MV-4-11 (cell line): ENCODE data around the gene DUS2.
"Not testable (repeated sequence)": the region's sequence is repeated elsewhere in the genome, so short reads cannot be mapped to it uniquely, and the experiment has no call there.

Experiments
- DNase-seq: peaks from one replicate; lab custom pipeline; 2025; lab: John Stamatoyannopoulos, UW

Gene DUS2

GRCh38 chr16:68022728-68023537 lies at the start of gene DUS2, which contains the start of gene DDX28:
TSS of gene DUS2 (plus strand) at chr16:68023284. CDS start at chr16:68038024, 14,740 bp downstream.
TSS of gene DDX28 (minus strand) at chr16:68023232. CDS start at chr16:68023202, 30 bp downstream.
- DNase-seq = peak; percentile 87

GRCh38 chr16:67975321-67976105 lies 47.6 kb upstream of the DUS2 start:
- no peak for DNase-seq

- no peak for DNase-seq
Measured at GRCh38 chr16:67976205-67976604, 46.9 kb upstream of the DUS2 start.

GRCh38 chr16:67977005-67977404 lies 46.1 kb upstream of the DUS2 start:
- DNase-seq = no peak

- DNase-seq = no peak
Measured at GRCh38 chr16:67977469-67978227, 45.4 kb upstream of the DUS2 start.

- DNase-seq = no peak
Measured at GRCh38 chr16:67979955-67980678, 43.0 kb upstream of the DUS2 start, which contains the start of gene DPEP3. TSS of gene DPEP3 (minus strand) at chr16:67980499. CDS start at chr16:67980380, 119 bp downstream.

- DNase-seq = no peak
Measured at GRCh38 chr16:67982011-67982696, 40.9 kb upstream of the DUS2 start.

- no peak for DNase-seq
Measured at GRCh38 chr16:67986949-67987348, 36.1 kb upstream of the DUS2 start.

- DNase-seq = no peak
Measured at GRCh38 chr16:67987460-67988160, 35.5 kb upstream of the DUS2 start.

GRCh38 chr16:67988675-67989074 lies 34.4 kb upstream of the DUS2 start:
- DNase-seq = peak; percentile 16

- DNase-seq = no peak
Measured at GRCh38 chr16:67989322-67990017, 33.6 kb upstream of the DUS2 start.

GRCh38 chr16:67990018-67990386 lies 33.1 kb upstream of the DUS2 start:
- DNase-seq = no peak

GRCh38 chr16:67992661-67993206 lies 30.4 kb upstream of the DUS2 start:
- DNase-seq = no peak

- DNase-seq = peak; percentile 81
Measured at GRCh38 chr16:67993207-67994039, 29.7 kb upstream of the DUS2 start.

GRCh38 chr16:67994040-67994408 lies 29.1 kb upstream of the DUS2 start:
- DNase-seq = not testable (repeated sequence)

- peak; percentile 87 for DNase-seq
Measured at GRCh38 chr16:67995423-67995822, 27.7 kb upstream of the DUS2 start.

- DNase-seq = no peak
Measured at GRCh38 chr16:67996666-67997065, 26.4 kb upstream of the DUS2 start.

GRCh38 chr16:67998231-67998778 lies 24.8 kb upstream of the DUS2 start:
- DNase-seq = not testable (repeated sequence)
